CD4-positive, alpha-beta T cell treated with Interleukin-6 for 4 hours (primary cell): Measurements from ENCODE around the gene BUD23.
"Not testable (repeated sequence)": the region's sequence is repeated elsewhere in the genome, so short reads cannot be mapped to it uniquely, and the experiment has no call there.

Source experiments
- DNase-seq: peaks from one replicate; pipeline ENCODE4 v3.0.0-alpha.2; 2020; ENCODE audit warnings: mixed read lengths

Gene BUD23

GRCh38 chr7:73701357-73701995 is 18.1 kb downstream of the BUD23 start:
- DNase-seq, result peak; percentile 32

DNA sequence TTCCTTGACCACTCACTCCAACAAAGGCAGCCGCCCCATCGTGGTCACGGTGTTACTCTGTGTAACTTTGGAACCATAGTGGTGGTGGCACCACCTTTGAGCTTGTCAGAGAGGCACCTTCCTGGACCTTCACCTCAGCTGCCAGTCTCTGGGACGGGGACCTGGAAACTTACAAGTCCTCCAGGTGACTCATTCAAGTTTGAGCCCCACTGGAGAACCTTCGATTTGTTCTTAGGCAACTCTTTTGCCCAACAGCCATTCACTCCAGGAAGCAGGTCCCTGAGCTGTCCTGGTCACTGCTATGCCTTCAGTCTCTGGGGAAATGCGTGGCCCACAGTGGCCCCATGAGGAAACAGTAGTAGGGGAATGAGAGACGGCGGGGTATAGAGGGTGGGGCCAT is 18.8 kb downstream of the BUD23 start:
- no peak for DNase-seq

DNA sequence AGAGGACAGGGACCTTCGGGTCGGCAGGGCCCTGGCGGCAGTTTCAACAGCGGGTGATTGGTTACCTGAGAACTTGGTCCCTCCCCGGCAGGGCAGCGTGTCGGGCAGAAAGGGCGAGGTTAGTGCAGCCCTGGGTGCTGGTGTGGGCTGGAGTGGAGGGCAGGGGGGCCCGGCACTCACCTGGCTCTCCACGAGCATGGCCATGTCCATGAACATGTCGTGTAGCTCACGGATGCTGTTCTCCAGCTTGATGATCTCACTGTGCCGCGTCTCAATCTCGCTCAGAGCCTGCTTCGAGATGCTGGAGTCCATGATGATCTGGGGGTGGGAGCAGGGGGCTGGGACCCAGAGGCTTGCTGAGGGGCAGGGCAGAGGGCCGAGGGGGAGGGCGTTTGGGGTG is 19.3 kb downstream of the BUD23 start:
- DNase-seq, result no peak

DNA sequence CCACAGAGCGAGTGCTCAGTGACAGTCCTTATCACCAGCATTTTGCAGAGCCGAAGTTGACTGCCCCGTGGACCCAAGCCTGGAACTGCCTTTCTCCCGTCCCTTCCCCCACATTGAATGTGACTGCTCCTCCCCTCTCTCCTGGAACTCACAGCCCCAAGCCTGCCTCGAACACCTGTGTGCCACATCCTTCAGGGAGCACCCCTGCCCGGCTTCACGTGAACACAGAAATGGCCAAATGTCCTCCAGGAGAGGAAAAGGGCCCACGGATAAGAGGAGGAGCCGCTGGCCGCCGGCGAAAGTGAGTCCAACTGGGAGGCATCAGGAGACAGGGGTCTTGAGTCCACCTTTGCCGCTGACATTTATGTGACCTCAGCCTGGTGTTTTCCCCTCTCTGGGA is 19.8 kb downstream of the BUD23 start:
- DNase-seq, result no peak

- DNase-seq, result peak; percentile 80
Observed at GRCh38 chr7:73703757-73704639, 20.6 kb downstream of the BUD23 start.

DNA sequence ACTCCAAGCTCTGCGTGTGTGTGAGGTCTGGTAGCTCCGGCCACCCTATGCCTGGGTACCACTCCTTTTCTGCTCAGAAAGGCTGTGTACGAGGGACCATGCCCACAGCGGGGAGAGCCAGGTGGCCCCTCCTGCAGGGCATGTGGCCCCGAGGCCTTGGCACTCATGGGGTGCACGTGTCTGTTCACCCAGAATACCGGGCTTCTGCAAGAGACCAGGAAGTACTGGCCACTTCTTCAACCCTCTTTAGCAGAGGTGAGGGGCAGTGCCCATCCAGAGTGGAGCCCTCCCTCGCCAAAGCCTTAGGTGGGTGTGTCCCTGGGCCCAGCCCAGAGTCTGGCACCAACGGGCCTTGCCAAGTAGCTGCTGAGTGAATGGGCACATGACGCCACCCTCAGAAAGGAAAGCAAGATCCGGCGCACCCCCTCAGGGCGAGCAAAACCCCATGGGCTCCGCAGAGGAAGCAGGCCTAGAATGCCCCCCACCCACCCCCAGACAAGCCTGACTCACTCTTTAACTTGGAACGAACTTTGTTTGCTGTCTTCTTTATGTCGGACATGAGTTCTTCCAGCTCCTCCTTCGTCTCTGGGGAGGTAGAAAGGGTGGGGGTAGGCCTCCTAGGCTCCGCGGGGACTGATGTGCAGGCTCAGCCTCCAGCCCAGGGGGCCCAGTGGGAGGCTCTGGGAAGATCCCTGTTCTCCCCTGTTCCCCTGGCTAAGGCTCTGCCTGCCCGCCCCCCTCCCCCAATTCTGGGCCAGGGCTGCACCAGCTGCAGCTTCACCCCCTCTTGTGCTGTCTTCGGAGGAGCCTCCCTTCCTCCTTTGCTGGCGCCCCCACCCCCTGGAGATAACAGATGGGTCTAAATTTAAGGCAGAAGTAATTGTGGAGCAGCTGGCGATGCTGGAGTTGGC is 21.5 kb downstream of the BUD23 start:
- DNase-seq, result no peak

GRCh38 chr7:73705551-73705920 is 22.1 kb downstream of the BUD23 start:
- no peak for DNase-seq

- peak; percentile 33 for DNase-seq
Observed at GRCh38 chr7:73706126-73707044, 23.0 kb downstream of the BUD23 start.

DNA sequence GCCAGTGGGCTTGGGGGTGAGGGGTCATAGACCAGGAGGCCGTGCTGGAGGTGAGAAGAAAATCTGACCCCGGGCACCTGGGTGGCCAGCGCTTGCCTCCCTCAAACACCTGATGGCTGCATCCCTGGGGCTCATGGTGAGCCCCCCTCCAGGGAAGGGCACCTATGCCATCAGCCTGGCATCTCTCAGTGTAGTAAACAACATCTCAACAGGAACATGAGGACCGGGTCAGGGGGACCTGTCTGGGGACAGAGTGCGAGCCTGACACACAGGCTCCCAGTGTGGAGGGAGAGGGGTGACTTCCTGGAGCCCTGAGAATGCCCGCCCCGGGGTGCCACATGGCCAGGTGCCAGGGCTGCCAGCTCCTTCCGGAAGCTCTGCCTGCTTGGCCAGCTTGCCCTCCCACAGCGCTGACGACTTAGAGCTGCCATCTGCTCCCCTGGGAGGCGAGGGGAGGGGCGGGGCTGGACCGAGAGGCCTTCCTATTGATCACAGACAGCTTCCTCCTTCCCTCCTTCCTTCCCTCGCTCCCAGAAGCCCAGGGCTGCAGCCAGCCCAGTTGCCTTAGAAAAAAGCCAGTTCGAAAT is 23.7 kb downstream of the BUD23 start:
- peak; percentile 71 for DNase-seq

DNA sequence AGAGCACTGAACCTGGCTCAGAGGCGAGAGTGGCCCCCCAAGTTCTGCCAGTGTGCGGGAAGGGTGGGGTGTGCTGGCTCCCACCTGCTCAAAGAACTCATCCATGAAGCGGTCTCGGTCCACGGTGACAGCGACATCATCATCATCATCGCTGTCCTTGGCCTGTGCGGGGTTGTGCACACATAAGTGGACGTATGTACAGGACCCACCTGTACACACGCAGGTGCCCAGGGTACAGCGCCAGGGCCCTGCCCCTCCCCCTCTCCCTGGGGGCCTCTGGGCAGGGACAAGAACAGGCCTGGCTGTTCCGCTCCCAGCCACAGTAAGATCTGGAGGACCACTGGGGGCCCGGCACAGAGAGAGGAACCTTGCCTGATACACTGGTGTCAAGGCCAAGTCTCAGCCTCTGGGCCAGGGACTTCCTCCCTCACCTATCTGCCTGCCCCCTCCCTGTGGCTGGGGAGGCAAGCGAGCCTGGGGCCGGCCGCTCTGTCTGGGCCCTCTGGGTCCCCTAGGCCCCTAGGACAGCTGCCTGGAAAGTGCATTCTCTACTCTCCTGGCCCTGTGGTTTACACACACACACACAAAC is 25.7 kb downstream of the BUD23 start:
- no peak for DNase-seq

DNA sequence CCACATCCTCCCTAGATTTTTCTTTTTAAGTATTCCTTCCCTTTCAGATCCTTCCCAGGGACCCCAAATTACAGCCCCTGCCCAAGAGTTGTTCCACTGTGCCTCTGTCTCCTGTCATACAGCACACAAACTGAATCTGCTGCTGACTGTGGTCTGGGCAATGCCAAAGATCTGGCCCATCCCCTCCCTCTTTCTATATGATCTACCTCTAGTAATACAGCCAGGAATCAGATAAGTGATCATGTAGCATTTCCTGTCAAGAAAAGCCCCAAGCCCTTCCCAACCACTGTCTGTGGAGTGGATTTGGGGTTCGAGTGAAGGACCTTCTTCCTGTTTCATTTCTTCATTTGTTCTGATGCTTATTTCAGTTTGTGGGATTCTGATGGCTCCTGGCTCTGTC is 29.4 kb downstream of the BUD23 start:
- no peak for DNase-seq

GRCh38 chr7:73713319-73713718 is 29.9 kb downstream of the BUD23 start:
- DNase-seq, result not testable (repeated sequence)

DNA sequence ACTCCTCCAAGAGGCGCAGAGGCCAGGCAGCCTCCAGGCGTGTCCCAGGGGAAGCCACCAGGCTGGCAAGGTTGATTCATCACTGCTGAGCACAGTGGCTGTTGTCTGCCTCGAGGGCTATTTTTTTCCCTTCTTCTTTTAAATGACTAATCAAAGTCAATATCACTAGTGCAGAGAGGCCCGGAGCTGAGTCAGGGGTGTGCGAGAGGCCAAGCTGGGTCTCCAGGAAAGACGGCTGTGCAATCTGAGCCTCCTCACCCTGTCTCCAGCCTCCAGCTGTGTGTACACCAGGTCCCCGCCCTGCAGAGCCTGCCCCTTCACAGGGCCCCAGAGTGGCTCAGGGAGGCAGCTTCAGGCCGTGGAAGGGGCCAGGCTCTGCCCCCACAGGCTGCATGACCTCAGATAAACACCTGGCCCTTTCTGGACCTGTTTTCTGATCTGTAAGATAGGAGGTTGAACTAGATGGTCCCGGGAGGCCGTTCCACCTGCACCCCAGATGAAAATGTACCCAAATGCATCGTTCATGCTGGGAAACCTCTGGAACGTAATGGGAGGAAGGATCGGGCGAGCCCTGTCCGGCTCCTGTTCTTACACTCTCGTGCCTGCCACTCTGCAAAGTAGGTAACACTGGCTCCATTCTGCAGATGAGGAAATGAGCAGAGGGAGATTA is 32.4 kb downstream of the BUD23 start:
- peak; percentile 38 for DNase-seq

DNA sequence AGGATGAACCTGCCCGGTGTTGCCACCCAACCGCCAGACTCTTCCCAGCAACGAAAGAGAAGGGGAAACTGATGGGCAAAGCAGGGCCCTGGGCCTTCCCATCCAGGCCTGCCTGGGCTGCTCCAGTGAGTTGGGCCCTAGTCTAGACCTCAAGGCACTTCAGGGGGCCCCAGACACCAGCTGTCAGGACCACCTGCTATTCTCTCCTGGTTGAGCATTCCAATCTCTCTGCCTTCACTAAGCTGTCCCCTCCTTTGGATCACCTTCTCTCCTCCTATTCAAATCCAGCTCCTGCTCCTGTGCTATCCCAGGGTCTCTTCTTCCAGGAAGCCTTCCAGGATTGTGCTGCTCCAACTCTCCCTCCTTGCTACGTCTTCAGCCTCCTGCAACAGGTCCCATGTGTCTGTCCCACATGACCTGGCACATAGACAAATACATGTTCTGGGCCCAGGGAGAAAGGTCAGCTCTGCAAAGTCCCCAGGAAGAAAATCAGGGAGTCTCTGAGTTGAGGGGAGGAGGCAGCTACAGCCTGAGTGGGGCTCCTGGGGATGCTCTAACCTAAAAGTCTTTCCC is 33.0 kb downstream of the BUD23 start:
- DNase-seq, result no peak

DNA sequence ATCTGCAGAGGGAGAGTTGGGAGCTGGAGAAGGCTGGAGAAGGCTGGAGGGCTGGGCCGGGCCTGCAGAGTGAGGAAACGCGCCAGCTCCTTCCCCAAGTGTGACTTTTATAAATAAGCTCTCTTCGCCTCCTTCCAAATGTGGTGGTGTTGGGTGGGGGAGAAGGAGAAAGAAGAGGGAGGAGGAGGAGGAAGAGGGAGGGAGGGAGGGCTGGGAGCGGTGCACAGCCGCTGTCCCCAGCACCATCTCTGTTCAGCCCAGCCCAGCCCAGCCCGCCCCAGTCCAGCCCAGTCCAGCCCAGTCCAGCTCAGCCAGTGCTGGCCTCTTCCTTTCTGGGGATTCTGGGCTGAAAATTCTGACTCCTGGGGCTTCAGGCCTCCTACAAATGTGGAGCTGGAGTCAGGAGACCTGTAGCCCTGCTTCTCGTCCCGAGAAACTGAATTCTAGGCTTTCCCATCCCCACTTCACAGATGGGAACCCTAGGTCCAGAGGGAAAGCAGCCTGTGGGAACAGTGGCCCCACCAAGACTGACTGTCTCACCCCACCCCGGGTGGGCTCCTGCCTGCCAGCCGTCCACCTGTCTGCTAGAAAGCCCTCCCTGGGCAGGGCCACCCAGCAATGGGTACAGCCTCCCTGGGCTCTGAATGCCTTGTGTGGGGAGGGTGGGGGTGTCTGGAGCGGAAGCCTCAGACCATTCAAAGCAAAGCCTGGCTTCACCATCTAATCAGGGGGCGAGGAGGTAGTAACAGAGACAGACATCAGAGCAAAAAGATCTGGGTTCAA is 33.8 kb downstream of the BUD23 start:
- DNase-seq, result no peak

GRCh38 chr7:73717991-73718405 is 34.6 kb downstream of the BUD23 start:
- peak; percentile 82 for DNase-seq

DNA sequence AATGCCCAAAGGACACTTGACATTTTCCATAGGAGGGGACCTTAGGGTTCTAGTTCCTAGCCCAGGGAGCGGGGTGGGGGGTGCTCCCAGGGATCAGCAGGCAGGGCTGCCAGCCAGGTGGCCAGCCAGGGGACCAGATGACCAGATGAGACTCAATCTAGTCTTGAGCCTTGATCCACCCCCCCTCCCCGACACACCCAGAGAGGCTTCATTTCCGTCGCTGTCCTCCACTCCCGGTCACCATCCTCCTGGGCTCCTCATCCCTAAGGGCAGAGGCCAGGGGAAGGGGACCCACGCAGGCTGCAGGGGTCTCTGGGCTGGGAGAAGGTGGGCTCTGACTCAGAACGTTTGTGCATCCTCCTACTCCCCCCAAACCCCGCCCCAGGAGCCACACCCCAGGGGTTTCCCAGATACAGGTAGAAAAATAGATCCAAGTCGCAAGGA is 35.1 kb downstream of the BUD23 start:
- peak; percentile 15 for DNase-seq

DNA sequence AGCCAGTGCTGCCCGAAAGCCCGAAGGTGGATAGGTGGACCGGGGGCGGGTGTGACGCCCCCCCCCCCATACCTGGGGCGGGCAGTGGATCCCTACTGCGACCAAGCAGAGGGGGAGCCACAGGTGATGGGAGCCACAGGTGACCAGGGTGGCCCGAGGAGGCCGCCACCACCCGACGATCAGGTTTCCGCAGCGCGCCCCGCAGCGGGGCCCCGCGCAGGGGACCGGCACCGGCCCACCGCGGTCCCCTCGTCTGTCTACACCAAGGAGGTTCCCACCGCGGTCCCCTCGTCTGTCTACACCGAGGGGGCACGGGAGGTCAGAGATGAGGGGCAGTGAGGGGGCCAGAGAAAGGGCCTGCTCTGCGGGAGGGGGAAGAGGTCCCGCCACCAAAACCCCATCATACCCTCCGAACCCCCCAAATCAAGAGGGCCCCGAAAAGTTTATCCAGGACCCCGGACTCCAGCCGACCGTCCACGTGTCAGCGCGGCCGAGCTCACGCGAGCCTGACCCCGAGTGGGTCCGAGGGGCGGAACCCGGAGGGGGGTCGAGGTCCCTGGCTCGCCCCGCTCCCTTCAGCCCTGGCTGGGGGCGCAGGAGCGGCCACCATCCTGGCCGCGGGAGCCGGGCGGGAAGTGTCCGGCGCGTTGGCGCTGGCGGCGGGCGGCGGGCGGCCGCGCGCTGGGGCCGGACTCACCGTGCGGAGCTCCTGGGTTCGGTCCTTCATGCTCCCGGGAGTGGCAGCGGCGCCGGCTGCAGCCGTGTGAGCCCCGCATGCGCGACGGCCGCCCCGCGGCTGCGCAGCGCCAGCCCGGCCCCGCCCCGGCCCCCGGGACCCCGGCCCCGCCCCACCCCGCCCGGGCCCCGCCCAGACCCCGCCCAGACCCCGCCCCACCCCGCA is 35.8 kb downstream of the BUD23 start, which contains the start of gene STX1A:
TSS of gene STX1A (minus strand) at position 765 of the 901 bp plus-strand sequence. CDS start at position 727, 38 bp downstream.
- peak; percentile 77 for DNase-seq
